NOMO-1 treated with DMSO at 0.1 percent for 48 hours (cell line): Measurements from ENCODE around the gene MCOLN1.
A peak's percentile ranks its signal among the peaks of the same experiment; 100 is the strongest.
"Not testable (repeated sequence)": the region's sequence is repeated elsewhere in the genome, so short reads cannot be mapped to it uniquely, and the experiment has no call there.

Source experiments
- DNase-seq: peaks from one replicate; lab custom pipeline; 2025; ENCODE audit not compliant: unreplicated experiment; lab: John Stamatoyannopoulos, UW

Gene MCOLN1

GRCh38 chr19:7565332-7565731, 42.9 kb downstream of the MCOLN1 start:
- DNase-seq: no peak

DNA sequence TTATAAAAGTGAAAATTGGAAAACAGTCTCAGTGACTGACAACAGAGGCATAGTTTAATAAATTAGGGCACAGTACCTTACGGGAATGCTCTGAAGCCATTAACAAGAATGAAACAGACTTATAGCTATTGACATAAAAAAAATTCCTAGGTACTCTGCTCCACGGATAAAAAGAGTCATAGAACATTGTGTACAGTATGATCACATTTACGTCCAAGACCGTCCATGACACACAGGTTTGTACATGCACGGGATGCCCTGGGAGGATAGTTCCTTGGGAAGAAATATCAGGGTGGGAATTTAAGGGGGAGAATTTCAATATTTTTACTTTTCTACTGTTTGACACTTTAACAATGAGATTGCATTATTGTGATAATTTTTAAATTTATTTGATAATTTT, 48.3 kb downstream of the MCOLN1 start:
- no peak for DNase-seq

GRCh38 chr19:7575434-7576040, 53.1 kb downstream of the MCOLN1 start:
- DNase-seq: peak; percentile 79

- not testable (repeated sequence) for DNase-seq
Measured at GRCh38 chr19:7577422-7577821, 55.0 kb downstream of the MCOLN1 start.

DNA sequence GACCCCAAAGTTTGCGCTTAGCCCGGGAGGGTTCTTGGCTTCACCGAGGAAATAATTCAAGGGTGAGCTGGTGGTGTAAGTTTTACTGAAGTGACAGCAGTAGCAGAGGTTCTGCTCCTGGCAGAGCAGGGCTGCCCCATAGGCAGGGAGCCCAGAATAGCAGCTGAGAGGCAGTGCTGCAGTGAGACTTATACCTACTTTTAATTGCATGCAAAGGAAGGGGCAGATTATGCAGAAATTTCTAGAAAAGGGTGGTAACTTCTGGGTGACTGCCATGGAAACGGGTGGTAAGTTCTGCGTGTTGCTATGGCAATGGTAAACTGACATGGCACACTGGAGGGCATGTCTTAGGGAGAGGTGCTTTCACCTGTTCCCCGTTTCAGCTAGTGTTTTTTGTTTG, 55.7 kb downstream of the MCOLN1 start:
- DNase-seq: no peak

GRCh38 chr19:7579182-7579581, 56.8 kb downstream of the MCOLN1 start:
- DNase-seq: no peak

- DNase-seq: no peak
Measured at GRCh38 chr19:7582446-7582845, 60.0 kb downstream of the MCOLN1 start.
